SU-DHL-6 (cell line): ENCODE results near the gene CNEP1R1.

Experiments
- EZH2phosphoT487 ChIP-seq: fragments of 200-600 bp; sonication (generic), shearing (Covaris generic); conservative IDR thresholded peaks from 2 replicates; pipeline ENCODE4 v1.6.1; 2018; ENCODE audit warnings: mild to moderate bottlenecking, antibody characterized with exemption, low read length, moderate library complexity, mixed read lengths
- TF ChIP-seq, protein P1 (sequence below): fragments of 200-600 bp; sonication (generic); IDR thresholded peaks from one replicate; pipeline ENCODE4 v1.5.1; 2017; ENCODE audit warnings: antibody characterized with exemption, mild to moderate bottlenecking, low read length, moderate library complexity; ENCODE audit not compliant: insufficient read depth, poor library complexity, severe bottlenecking

DNA sequence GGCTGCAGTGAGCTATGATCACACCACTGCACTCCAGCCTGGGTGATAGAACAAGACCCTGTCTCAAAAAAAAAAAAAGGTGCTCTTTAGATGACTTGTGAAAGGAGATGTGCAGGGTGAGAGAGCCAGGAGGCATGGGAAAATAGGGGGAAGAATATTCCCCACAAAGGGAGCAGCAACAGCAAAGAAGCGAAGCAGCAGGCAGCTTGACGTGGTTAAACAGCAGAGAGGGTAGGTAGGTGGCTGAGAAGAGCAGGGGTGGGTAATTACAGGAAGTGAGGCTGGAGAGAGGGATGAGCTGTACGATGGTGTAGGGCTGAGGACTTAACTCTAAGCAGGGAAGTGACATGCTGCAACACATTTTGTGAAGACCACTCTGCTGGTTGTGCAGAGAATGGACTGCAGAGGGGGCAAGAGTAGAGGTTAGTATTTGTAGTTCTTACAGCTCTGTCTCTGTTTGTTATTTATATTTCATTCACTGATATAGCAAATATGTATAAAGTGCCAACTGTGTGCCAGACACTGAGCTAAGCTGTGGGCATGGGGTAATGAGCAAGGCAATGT, 42.3 kb downstream of the CNEP1R1 start:
- TF ChIP-seq, protein P1, sequence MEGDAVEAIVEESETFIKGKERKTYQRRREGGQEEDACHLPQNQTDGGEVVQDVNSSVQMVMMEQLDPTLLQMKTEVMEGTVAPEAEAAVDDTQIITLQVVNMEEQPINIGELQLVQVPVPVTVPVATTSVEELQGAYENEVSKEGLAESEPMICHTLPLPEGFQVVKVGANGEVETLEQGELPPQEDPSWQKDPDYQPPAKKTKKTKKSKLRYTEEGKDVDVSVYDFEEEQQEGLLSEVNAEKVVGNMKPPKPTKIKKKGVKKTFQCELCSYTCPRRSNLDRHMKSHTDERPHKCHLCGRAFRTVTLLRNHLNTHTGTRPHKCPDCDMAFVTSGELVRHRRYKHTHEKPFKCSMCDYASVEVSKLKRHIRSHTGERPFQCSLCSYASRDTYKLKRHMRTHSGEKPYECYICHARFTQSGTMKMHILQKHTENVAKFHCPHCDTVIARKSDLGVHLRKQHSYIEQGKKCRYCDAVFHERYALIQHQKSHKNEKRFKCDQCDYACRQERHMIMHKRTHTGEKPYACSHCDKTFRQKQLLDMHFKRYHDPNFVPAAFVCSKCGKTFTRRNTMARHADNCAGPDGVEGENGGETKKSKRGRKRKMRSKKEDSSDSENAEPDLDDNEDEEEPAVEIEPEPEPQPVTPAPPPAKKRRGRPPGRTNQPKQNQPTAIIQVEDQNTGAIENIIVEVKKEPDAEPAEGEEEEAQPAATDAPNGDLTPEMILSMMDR = no peak
- TF ChIP-seq EZH2phosphoT487 = no peak
